Fibroblast of skin of scalp (primary cell): ENCODE results near the gene LRRC73.
"Not testable (repeated sequence)": the region's sequence is repeated elsewhere in the genome, so short reads cannot be mapped to it uniquely, and the experiment has no call there.

Experiments
- DNase-seq: peaks from one replicate; pipeline ENCODE4 v3.0.0-alpha.2; 2013

The LRRC73 gene

GRCh38 chr6:43491750-43492661, 18.1 kb downstream of the LRRC73 start:
- peak; percentile 75 for DNase-seq

GRCh38 chr6:43490523-43490939, 19.6 kb downstream of the LRRC73 start:
- no peak for DNase-seq

GRCh38 chr6:43489277-43490072, 20.7 kb downstream of the LRRC73 start:
- DNase-seq, result no peak

- peak; percentile 26 for DNase-seq
These were observed 21.4 kb downstream of the LRRC73 start for GRCh38 chr6:43488667-43489276.

- no peak for DNase-seq
These were observed 28.4 kb downstream of the LRRC73 start for GRCh38 chr6:43481591-43482236.

- DNase-seq, result peak; percentile 39
These were observed 29.1 kb downstream of the LRRC73 start for GRCh38 chr6:43481075-43481474.

GRCh38 chr6:43478008-43478372, 32.2 kb downstream of the LRRC73 start:
- DNase-seq, result no peak

- peak; percentile 83 for DNase-seq
These were observed 32.7 kb downstream of the LRRC73 start, which contains the start of gene TJAP1 for GRCh38 chr6:43477235-43478007. Gene TJAP1, plus strand, starts transcription at chr6:43477570. Its CDS starts 21,432 bp downstream, at chr6:43499002.

- DNase-seq, result no peak
These were observed 33.4 kb downstream of the LRRC73 start for GRCh38 chr6:43476746-43477145.

- DNase-seq, result no peak
These were observed 34.6 kb downstream of the LRRC73 start for GRCh38 chr6:43475516-43475915.

- DNase-seq, result no peak
These were observed 37.6 kb downstream of the LRRC73 start for GRCh38 chr6:43472515-43472914.

GRCh38 chr6:43471399-43471798, 38.7 kb downstream of the LRRC73 start:
- DNase-seq, result no peak

- no peak for DNase-seq
These were observed 40.2 kb downstream of the LRRC73 start for GRCh38 chr6:43469947-43470346.

- DNase-seq, result no peak
These were observed 41.1 kb downstream of the LRRC73 start for GRCh38 chr6:43468748-43469681.

GRCh38 chr6:43468240-43468639, 41.9 kb downstream of the LRRC73 start:
- no peak for DNase-seq

GRCh38 chr6:43467752-43468151, 42.4 kb downstream of the LRRC73 start:
- no peak for DNase-seq

- DNase-seq, result not testable (repeated sequence)
These were observed 42.9 kb downstream of the LRRC73 start for GRCh38 chr6:43467265-43467664.

GRCh38 chr6:43465948-43466347, 44.2 kb downstream of the LRRC73 start:
- DNase-seq, result no peak

- no peak for DNase-seq
These were observed 45.8 kb downstream of the LRRC73 start for GRCh38 chr6:43464337-43464736.

- DNase-seq, result no peak
These were observed 48.2 kb downstream of the LRRC73 start for GRCh38 chr6:43461936-43462335.

GRCh38 chr6:43460032-43460431, 50.1 kb downstream of the LRRC73 start:
- no peak for DNase-seq
